Keratinocyte (primary cell): ENCODE results near the gene EML5. TPM values are rescaled to one million over a fixed set of nuclear protein-coding genes. Genes with fewer than 3 reads are reported as not detected.

ENCODE experiments used
- DNase-seq: peaks from one replicate; pipeline ENCODE4 v3.0.0-alpha.2; 2011; ENCODE audit warnings: low read depth, missing footprints, low spot score
- FAIRE-seq: peaks from 2 replicates; lab custom pipeline; 2011; peaks lifted over from hg19 to GRCh38; lab: Jason Lieb, UNC
- H2AFZ ChIP-seq: 2 replicates; pipeline ENCODE4 v1.6.0; 2012; ENCODE audit warnings: low read length, control low read depth, inconsistent platforms; ENCODE audit not compliant: control insufficient read depth
- H3K27ac ChIP-seq: 2 replicates; pipeline ENCODE4 v1.5.1; 2011; ENCODE audit warnings: low read length; ENCODE audit not compliant: control insufficient read depth, insufficient read depth
- H3K27me3 ChIP-seq: 3 replicates; pipeline ENCODE4 v1.6.0; 2011; ENCODE audit warnings: low read length; ENCODE audit not compliant: control insufficient read depth, insufficient read depth; ENCODE audit errors: extremely low read depth
- H3K36me3 ChIP-seq, 2 experiments: 2 replicates in 1 of 2; 3 replicates in 1 of 2; pipeline ENCODE4 v1.5.1; 2011; ENCODE audit warnings: low read length in 2 of 2, mild to moderate bottlenecking in 1 of 2; ENCODE audit not compliant: control insufficient read depth in 2 of 2, insufficient read depth in 2 of 2; ENCODE audit errors: extremely low read depth in 1 of 2
- H3K4me1 ChIP-seq: 3 replicates; pipeline ENCODE4 v1.5.1; 2011; ENCODE audit warnings: low read length; ENCODE audit not compliant: control insufficient read depth, insufficient read depth; ENCODE audit errors: extremely low read depth
- H3K4me2 ChIP-seq: 3 replicates; pipeline ENCODE4 v1.6.0; 2011; ENCODE audit warnings: low read depth, low read length; ENCODE audit not compliant: control insufficient read depth, insufficient read depth; ENCODE audit errors: extremely low read depth
- H3K4me3 ChIP-seq, 3 experiments: fragments of 200-600 bp in 1 of 3; sonication (generic) in 1 of 3; 2 replicates in 2 of 3; 3 replicates in 1 of 3; pipeline ENCODE4 v1.5.1; 2011 to 2016; ENCODE audit warnings: low read length in 3 of 3, mild to moderate bottlenecking in 3 of 3, control low read depth in 2 of 3, inconsistent platforms in 1 of 3, low read depth in 1 of 3, mixed read lengths in 1 of 3, mixed run types in 1 of 3, moderate library complexity in 1 of 3; ENCODE audit not compliant: control insufficient read depth in 2 of 3, insufficient read depth in 2 of 3; ENCODE audit errors: extremely low read depth in 1 of 3
- H3K79me2 ChIP-seq: 2 replicates; pipeline ENCODE4 v1.6.0; 2012; ENCODE audit warnings: low read length; ENCODE audit not compliant: control insufficient read depth, insufficient read depth
- H3K9ac ChIP-seq: 3 replicates; pipeline ENCODE4 v1.6.0; 2011; ENCODE audit warnings: low read length; ENCODE audit not compliant: control insufficient read depth, insufficient read depth; ENCODE audit errors: extremely low read depth
- H3K9me1 ChIP-seq: 3 replicates; pipeline ENCODE4 v1.6.0; 2011; ENCODE audit warnings: low read length; ENCODE audit not compliant: control insufficient read depth, insufficient read depth; ENCODE audit errors: extremely low read depth
- H3K9me3 ChIP-seq: 2 replicates; pipeline ENCODE4 v1.5.1; 2012; ENCODE audit warnings: low read depth, low read length; ENCODE audit not compliant: control insufficient read depth
- H4K20me1 ChIP-seq: 3 replicates; pipeline ENCODE4 v1.6.0; 2011; ENCODE audit warnings: low read length; ENCODE audit not compliant: control insufficient read depth, insufficient read depth; ENCODE audit errors: extremely low read depth
- EZH2 ChIP-seq: IDR thresholded peaks from one replicate; pipeline ENCODE4 v1.6.1; 2012; ENCODE audit warnings: inconsistent platforms, mild to moderate bottlenecking, low read length, moderate library complexity
- dilution Hi-C: fragments of 300-500 bp; cut with MboI; formaldehyde crosslinking; loops from one replicate; pipeline ENCODE4 v1.7.0; 2020; ENCODE audit warnings: low sequenced_read_pairs; ENCODE audit not compliant: extremely low pct_ligation_motif_present
- polyA plus RNA-seq, 5 experiments: library from polyadenylated mRNA; depleted of rRNA in 3 of 5; stranded (reverse) in 3 of 5; stranded (forward) in 1 of 5; unstranded in 1 of 5; fragments of >200 nt; gene quantifications; 1 replicate in 1 of 5; 2 replicates in 3 of 5; 3 replicates in 1 of 5; pipeline versions ENCODE4 v1.2.1 to v1.2.3, GENCODE V29; 2011 to 2012; ENCODE audit warnings: missing spikeins in 2 of 5, low read depth in 1 of 5, low replicate concordance in 1 of 5
- TF ChIP-seq, protein P1 (sequence below), 3 experiments: IDR thresholded peaks in 1 of 3; conservative IDR thresholded peaks in 1 of 3; optimal IDR thresholded peaks in 1 of 3; 2 replicates in 2 of 3; 3 replicates in 1 of 3; pipeline versions ENCODE3 to v1.5.1; 2011; ENCODE audit warnings: low read length in 3 of 3, mild to moderate bottlenecking in 3 of 3, moderate library complexity in 2 of 3, control low read depth in 1 of 3, inconsistent platforms in 1 of 3; ENCODE audit not compliant: insufficient read depth in 2 of 3; ENCODE audit errors: extremely low read depth in 1 of 3

The EML5 gene
- polyA plus RNA-seq, 1 donor (not counting 4 experiments of a cell fraction or from before 2014, with no cell fraction given) = 1.4 TPM

DNA sequence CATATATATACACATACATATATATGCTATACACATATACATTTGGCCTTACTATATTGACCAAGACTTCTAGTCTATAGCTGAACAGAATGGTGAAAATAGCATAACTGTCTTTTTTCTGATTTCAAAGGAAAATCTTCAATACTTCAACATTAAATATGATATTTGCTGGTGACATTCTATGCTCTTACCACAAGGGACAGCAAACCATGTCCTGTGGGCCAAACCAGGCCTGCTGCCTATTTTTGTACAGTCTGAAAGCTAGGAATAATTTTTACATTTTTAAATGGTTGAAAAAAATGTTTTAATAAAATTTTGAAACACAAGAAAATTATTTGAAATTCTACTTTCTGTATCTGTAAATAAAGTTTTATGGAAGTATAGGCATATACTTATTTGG is 63.6 kb downstream of the EML5 start:
- Histone ChIP-seq H3K27ac (no peak overlapping the region), H3K4me3 (no peak overlapping the region), H3K9me3 (no peaks in the 10 kb centered on the region), H2AFZ (no peak overlapping the region), H3K79me2 (no peaks in the 10 kb centered on the region), H3K4me1 (no peaks in the 10 kb centered on the region), H3K4me2 (no peak overlapping the region), H3K9ac (no peak overlapping the region), H3K9me1 (no peaks in the 10 kb centered on the region), H4K20me1 (no peaks in the 10 kb centered on the region), H3K36me3 (no peaks in the 10 kb centered on the region), H3K27me3 (no peaks in the 10 kb centered on the region)
- dilution Hi-C loops = no loop called here
- FAIRE-seq (no peak), DNase-seq (no peak)
- no peak for TF ChIP-seq EZH2
- TF ChIP-seq, protein P1, sequence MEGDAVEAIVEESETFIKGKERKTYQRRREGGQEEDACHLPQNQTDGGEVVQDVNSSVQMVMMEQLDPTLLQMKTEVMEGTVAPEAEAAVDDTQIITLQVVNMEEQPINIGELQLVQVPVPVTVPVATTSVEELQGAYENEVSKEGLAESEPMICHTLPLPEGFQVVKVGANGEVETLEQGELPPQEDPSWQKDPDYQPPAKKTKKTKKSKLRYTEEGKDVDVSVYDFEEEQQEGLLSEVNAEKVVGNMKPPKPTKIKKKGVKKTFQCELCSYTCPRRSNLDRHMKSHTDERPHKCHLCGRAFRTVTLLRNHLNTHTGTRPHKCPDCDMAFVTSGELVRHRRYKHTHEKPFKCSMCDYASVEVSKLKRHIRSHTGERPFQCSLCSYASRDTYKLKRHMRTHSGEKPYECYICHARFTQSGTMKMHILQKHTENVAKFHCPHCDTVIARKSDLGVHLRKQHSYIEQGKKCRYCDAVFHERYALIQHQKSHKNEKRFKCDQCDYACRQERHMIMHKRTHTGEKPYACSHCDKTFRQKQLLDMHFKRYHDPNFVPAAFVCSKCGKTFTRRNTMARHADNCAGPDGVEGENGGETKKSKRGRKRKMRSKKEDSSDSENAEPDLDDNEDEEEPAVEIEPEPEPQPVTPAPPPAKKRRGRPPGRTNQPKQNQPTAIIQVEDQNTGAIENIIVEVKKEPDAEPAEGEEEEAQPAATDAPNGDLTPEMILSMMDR (optimal IDR thresholded peaks at IDR 0.05 in 1 of 3, IDR thresholded peaks at IDR 0.05 in 1 of 3, conservative IDR thresholded peaks at IDR 0.05 in 1 of 3; ENCODE audit: extremely low read depth in 1 of 3, insufficient read depth in 2 of 3, low read length in 3 of 3) = peak in 2 of 3 experiments; percentile 29 to 39

DNA sequence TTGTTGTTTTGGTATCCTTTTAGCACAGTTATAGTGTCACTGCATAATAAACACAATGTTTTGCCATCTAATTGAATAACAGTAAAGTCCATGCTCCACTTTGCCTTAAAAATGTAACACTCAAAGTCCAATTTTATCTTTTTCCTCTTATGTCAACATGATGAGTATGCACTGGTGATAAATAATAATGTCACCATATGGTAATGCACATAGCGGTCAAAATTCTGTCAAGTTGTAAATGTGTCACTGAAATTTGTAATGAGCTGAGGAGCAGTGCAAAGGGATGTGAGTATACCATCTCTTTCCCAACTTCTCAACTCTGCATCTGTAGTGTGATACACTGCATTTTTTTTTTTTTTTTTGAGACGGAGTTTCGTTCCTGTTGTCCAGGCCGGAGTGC is 65.7 kb downstream of the EML5 start:
- no peaks in the 10 kb centered on the region for H3K36me3 ChIP-seq
- no peaks in the 10 kb centered on the region for H3K9me3 ChIP-seq
- no peak for DNase-seq
- H3K27me3 ChIP-seq = no peaks in the 10 kb centered on the region
- H4K20me1 ChIP-seq = no peaks in the 10 kb centered on the region
- H3K9me1 ChIP-seq = no peaks in the 10 kb centered on the region
- no peak for TF ChIP-seq EZH2
- TF ChIP-seq, protein P1 (optimal IDR thresholded peaks at IDR 0.05 in 1 of 3, IDR thresholded peaks at IDR 0.05 in 1 of 3, conservative IDR thresholded peaks at IDR 0.05 in 1 of 3; ENCODE audit: extremely low read depth in 1 of 3, insufficient read depth in 2 of 3, low read length in 3 of 3) = no peak
- no peak overlapping the region for H3K27ac ChIP-seq
- dilution Hi-C loops = no loop called here
- no peak overlapping the region for H3K9ac ChIP-seq
- H3K4me2 ChIP-seq = no peak overlapping the region
- H2AFZ ChIP-seq = no peak overlapping the region
- no peak for FAIRE-seq
- no peak overlapping the region for H3K4me3 ChIP-seq
- H3K79me2 ChIP-seq = no peaks in the 10 kb centered on the region
- no peaks in the 10 kb centered on the region for H3K4me1 ChIP-seq
